ENCODE results near the gene IER3. TPM values are rescaled to one million over a fixed set of nuclear protein-coding genes. Genes with fewer than 3 reads are reported as not detected.

The IER3 gene
- total and polyA plus RNA-seq, 5 donors from 2014 or later, result 0.38 to 5.1 (median 1.7) TPM

DNA sequence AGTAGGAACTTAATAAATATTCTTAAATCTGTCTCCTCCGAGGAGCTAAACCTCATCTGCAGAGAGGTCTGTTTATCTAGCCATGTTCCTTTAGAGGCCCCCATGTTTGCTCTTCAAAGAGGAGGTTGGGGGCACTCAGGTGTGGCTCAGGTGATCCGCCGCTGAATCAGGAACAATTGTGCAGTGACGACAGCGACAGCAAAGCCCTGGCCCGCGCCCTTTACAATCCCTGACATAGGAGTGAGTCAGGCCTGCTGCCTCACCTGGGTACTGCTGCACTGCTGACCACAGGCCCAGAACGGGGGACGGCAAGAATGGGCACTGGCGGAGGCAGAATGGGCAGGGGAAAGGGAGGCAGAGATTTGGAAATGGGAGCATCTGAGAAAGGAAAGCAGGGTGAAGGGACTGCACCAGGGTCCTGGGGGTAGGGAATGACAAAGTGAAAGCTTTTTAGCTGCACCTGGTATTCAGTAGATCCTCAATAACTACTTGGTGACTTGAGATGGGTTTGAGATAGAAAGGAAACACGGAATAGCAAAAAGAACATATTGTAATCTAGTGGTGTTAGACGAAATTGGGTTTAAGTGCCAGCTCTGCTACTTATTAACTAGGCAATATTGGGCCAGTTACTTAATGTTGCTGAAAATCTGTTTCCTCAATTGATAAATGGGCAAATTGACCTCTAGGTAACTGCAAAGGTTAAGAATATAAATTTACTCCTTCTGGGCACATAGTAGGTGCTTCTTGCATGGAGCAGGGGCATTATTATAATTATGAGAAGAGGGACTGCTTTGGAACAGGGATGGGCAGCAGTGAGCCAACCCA lies 5.4 kb upstream of the IER3 start:
- Histone ChIP-seq H3K4me1 (ENCODE audit: control insufficient read depth, insufficient read depth, low read length, poor library complexity, severe bottlenecking) (no peaks in the 10 kb centered on the region), H3K36me3 (ENCODE audit: control insufficient read depth, insufficient read depth, low read length) (no peaks in the 10 kb centered on the region), H3K4me3 (ENCODE audit: low read depth, low read length) (no peak overlapping the region), H3K27me3 (ENCODE audit: control insufficient read depth, insufficient read depth, low read length) (no peaks in the 10 kb centered on the region), H3K27ac (ENCODE audit: insufficient read depth, low read length, poor library complexity, severe bottlenecking) (no peak overlapping the region), H3K9me3 (ENCODE audit: control insufficient read depth in 2 of 2, low read length in 2 of 2) (no peaks in the 10 kb centered on the region)
- Mint-ChIP-seq H3K4me3 (no peak overlapping the region), H3K9me3 (no peaks in the 10 kb centered on the region), H3K4me1 (peaks cover 0 to 15% (median 8%) of the 10 kb centered on the region in 4 donors), H3K36me3 (no peaks in the 10 kb centered on the region), H3K27ac (peak overlapping the region in 1 of 3 donors; percentile 50), H3K27me3 (no peaks in the 10 kb centered on the region)
- DNase-seq (no peak), ATAC-seq (ENCODE audit: low read depth in 2 of 2) (no peak)

DNA sequence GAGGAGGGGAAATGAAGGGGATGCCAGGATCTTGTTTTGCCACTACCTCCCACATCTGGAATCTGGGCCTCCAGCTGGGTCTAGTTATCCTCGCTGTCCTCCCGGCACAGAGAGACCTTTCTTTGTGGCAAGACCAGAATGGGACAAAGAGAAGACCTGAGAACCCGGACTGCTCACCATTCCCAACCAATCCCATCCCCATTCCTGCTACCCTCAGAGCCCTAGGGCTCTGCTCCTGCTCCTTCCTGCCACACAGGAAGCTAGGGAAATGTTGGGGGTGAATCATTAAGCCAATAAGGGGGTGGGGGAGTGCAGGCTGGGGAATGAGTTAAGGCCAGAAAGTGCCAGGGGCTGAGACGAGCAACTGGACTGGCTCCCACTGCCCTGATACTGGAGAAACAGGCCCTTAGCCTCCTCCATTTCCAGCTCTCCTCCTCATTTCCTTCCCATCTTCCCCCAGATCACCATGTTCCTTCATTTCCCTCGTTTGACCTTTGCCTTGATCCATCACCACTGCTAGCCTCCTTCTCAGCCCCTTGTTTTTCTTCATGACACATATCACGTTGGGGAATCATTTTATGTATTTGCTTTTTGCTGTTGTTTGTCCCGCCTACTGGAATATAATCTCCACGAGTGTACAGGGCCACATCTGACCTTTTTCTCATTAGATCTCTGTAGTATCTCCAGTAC lies 4.6 kb upstream of the IER3 start:
- no peak overlapping the region for H3K4me3 Mint-ChIP-seq
- Histone ChIP-seq H3K27ac (ENCODE audit: insufficient read depth, low read length, poor library complexity, severe bottlenecking) (no peak overlapping the region), H3K36me3 (ENCODE audit: control insufficient read depth, insufficient read depth, low read length) (no peaks in the 10 kb centered on the region), H3K9me3 (ENCODE audit: control insufficient read depth in 2 of 2, low read length in 2 of 2) (no peaks in the 10 kb centered on the region), H3K4me1 (ENCODE audit: control insufficient read depth, insufficient read depth, low read length, poor library complexity, severe bottlenecking) (peaks cover 5% of the 10 kb centered on the region), H3K27me3 (ENCODE audit: control insufficient read depth, insufficient read depth, low read length) (no peaks in the 10 kb centered on the region), H3K4me3 (ENCODE audit: low read depth, low read length) (no peak overlapping the region)
- no peaks in the 10 kb centered on the region for H3K9me3 Mint-ChIP-seq
- peak overlapping the region in 1 of 3 donors; percentile 50 for H3K27ac Mint-ChIP-seq
- H3K36me3 Mint-ChIP-seq, result no peaks in the 10 kb centered on the region
- no peaks in the 10 kb centered on the region for H3K27me3 Mint-ChIP-seq
- DNase-seq (no peak), ATAC-seq (ENCODE audit: low read depth in 2 of 2) (no peak)
- H3K4me1 Mint-ChIP-seq, result peaks cover 0 to 19% (median 11%) of the 10 kb centered on the region in 4 donors

DNA sequence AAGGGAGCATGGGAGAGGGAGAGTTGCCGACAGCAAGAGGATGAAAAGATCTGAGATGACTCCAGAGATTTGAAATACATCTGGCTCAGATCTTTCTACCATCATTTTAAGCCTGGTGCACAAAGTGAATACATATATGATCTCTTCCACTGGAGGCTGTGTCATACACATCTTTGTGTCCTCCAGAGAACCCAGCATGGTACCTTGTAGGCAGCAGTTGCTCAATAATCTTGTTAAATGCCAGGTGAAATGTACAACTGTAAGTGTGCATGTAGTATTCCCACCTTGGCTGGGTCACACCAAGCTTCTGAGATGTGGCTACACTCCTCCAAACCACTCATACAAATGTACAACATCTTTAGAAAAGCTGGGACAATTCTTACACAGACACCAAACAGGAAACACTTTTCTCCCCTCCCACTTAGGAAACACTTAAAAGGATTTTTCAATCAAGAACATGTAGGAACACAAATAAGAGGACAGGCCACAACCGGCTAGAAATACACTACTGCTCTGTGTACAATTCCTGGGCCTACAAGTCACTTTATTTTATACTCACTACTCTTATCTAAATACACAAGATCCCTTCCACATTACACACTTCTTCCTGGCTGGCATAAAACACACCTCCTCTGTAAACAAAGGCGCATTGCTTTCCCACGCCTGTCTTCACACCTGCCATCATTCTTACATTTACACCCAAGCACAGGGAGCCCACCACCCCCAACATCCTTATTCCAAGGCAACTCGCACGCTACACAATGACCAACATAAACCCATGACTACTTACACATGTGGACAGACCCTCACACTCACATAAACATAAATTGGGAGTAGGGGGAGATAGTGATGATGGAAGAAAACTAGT lies 3.8 kb upstream of the IER3 start:
- H3K36me3 Mint-ChIP-seq, result no peaks in the 10 kb centered on the region
- peak overlapping the region in 1 of 3 donors; percentile 53 for H3K27ac Mint-ChIP-seq

DNA sequence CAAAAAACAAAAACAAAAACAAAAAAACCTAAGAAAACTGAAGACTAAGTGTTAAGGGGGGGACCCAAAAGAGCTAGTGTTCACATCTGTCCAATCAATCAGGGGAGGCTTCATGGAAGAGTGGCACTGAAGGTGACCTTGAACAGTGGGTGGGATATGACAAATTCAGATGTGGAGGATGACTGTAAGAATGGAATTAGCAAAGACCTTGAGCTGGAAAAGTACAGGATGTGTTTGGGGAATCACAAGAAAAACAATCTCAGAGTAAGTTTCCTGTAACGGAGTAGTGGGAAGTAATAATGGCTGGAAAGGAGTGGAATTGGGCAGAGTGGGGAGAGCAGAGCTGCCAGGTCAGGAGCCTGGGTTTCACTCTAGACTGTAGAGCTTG lies 2.9 kb upstream of the IER3 start:
- Mint-ChIP-seq H3K27me3 (peaks cover 7% of the 10 kb centered on the region), H3K4me1 (peaks cover 0 to 33% (median 21%) of the 10 kb centered on the region in 4 donors), H3K36me3 (no peaks in the 10 kb centered on the region), H3K9me3 (peaks cover 0 to 2% (median 0%) of the 10 kb centered on the region in 7 donors), H3K27ac (peak overlapping the region in 1 of 3 donors; percentile 53), H3K4me3 (no peak overlapping the region)
- Histone ChIP-seq H3K4me3 (ENCODE audit: low read depth, low read length) (no peak overlapping the region), H3K36me3 (ENCODE audit: control insufficient read depth, insufficient read depth, low read length) (no peaks in the 10 kb centered on the region), H3K4me1 (ENCODE audit: control insufficient read depth, insufficient read depth, low read length, poor library complexity, severe bottlenecking) (peaks cover 21% of the 10 kb centered on the region), H3K27me3 (ENCODE audit: control insufficient read depth, insufficient read depth, low read length) (no peaks in the 10 kb centered on the region), H3K9me3 (ENCODE audit: control insufficient read depth in 2 of 2, low read length in 2 of 2) (no peaks in the 10 kb centered on the region), H3K27ac (ENCODE audit: insufficient read depth, low read length, poor library complexity, severe bottlenecking) (no peak overlapping the region)
- ATAC-seq (ENCODE audit: low read depth in 2 of 2), result no peak
- no peak for DNase-seq

More for the DNA sequence above, 3.8 kb upstream of the IER3 start:
- ATAC-seq (ENCODE audit: low read depth in 2 of 2) (no peak), DNase-seq (no peak)
- Mint-ChIP-seq H3K4me1 (peaks cover 0 to 28% (median 19%) of the 10 kb centered on the region in 4 donors), H3K4me3 (peak overlapping the region in 1 of 4 donors; percentile 8), H3K27me3 (peaks cover 7% of the 10 kb centered on the region), H3K9me3 (peaks cover 0 to 2% (median 0%) of the 10 kb centered on the region in 7 donors)
- Histone ChIP-seq H3K27me3 (ENCODE audit: control insufficient read depth, insufficient read depth, low read length) (no peaks in the 10 kb centered on the region), H3K27ac (ENCODE audit: insufficient read depth, low read length, poor library complexity, severe bottlenecking) (no peak overlapping the region), H3K4me1 (ENCODE audit: control insufficient read depth, insufficient read depth, low read length, poor library complexity, severe bottlenecking) (peaks cover 14% of the 10 kb centered on the region), H3K4me3 (ENCODE audit: low read depth, low read length) (no peak overlapping the region), H3K36me3 (ENCODE audit: control insufficient read depth, insufficient read depth, low read length) (no peaks in the 10 kb centered on the region), H3K9me3 (ENCODE audit: control insufficient read depth in 2 of 2, low read length in 2 of 2) (no peaks in the 10 kb centered on the region)

DNA sequence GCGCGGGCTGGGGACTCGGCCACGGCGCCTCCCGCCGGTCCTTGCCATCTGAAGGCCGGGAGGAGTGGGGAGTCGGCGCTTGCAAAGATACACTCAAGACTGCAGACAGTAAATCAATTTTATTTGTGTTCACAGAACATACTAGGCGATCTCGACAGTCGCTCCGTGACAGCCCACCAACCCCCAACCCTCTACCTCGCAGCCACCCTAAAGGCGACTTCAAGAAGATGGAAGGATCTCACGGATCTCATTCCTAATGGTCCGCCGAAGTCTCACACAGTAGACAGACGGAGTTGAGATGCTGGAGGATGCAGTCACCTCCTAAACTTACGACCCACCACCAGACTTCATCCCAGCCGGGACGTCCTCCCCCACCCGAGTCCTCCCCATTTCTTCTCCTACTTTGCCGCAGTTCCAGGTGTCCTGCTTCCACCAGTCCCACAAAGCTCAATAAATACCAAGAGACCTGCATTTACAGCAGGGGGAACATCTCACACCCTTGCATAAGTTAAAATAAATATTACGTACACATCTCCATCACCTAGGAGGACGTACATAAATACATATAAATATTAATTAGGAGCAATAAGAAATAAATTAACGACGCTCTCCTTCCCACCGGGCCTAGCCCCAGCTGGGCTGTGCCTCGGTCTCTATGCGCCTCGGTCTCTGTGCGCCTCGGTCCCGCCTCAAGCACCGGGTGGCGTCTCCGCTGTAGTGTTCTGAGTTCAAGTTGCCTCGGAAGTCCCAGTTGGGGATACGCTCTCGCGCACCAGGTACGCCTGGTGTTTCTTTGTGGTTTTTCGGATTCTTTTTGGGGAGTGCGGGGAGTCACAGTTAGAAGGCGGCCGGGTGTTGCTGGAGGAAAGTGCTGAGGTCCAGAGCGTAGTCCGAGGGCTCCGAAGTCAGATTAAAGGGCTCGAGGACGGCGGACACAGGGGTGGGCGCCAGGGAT lies 971 bp downstream of the IER3 start:
- peak overlapping the region; percentile 59 for H3K27ac ChIP-seq (ENCODE audit: insufficient read depth, low read length, poor library complexity, severe bottlenecking)
- peak; percentile 23 to 50 (median 34) for DNase-seq
- peaks cover 7% of the 10 kb centered on the region for H3K27me3 Mint-ChIP-seq
- peak overlapping the region; percentile 80 for H3K4me3 ChIP-seq (ENCODE audit: low read depth, low read length)
- ATAC-seq (ENCODE audit: low read depth in 2 of 2), result peak; percentile 24 to 38
- H3K4me1 ChIP-seq (ENCODE audit: control insufficient read depth, insufficient read depth, low read length, poor library complexity, severe bottlenecking), result peaks cover 36% of the 10 kb centered on the region
- H3K36me3 ChIP-seq (ENCODE audit: control insufficient read depth, insufficient read depth, low read length), result no peaks in the 10 kb centered on the region
- H3K4me1 Mint-ChIP-seq, result peaks cover 0 to 70% (median 45%) of the 10 kb centered on the region in 4 donors
- H3K9me3 ChIP-seq (ENCODE audit: control insufficient read depth in 2 of 2, low read length in 2 of 2), result no peaks in the 10 kb centered on the region
- H3K27ac Mint-ChIP-seq, result peak overlapping the region; percentile 90 to 94 (median 93)
- H3K27me3 ChIP-seq (ENCODE audit: control insufficient read depth, insufficient read depth, low read length), result no peaks in the 10 kb centered on the region
- H3K4me3 Mint-ChIP-seq, result peak overlapping the region; percentile 91 to 98 (median 96)
- H3K9me3 Mint-ChIP-seq, result peaks cover 0 to 2% (median 0%) of the 10 kb centered on the region in 7 donors
- peaks cover 16% of the 10 kb centered on the region for H3K36me3 Mint-ChIP-seq

DNA sequence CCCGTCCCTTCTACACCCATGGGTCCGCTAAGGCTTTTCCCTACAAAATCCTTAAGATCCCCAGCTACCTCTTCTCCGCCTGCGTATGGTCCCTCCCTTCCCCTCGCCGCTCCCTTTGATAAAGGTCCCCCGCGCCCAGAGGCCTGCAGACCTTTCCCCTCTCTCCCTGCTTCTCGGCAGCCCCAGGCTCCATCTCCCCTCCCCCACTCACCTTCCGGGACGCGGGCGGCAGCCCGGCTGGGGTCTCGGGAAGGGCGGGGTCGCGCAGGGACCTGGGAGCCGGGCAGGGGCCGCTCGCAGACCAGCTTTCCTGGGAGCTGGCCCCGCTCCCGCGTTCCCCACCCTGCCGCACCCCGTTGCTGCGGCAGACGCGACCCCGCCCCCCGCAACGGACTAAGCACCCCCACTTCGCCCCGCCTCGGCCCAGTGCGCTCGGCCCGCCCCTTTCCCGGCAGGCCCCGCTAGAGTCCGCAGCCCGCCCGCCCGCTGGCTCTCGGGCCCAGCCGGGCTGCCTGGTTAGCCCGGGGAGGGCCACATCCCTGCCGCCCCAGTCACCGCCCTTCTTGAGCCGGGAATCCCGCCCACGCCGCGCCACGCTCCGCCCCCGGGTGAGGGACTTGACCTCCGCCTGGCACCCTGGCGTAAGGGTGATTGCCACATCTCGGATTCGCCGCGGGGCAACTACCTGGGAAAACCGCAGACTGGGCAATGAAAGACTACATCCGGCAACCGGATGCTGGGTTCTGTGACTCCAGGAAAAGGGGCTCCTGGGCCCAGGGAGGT lies 1.8 kb downstream of the IER3 start, which contains the start of gene FLOT1:
Gene FLOT1, minus strand, starts transcription at position 372 of the 783 bp plus-strand sequence. CDS start 498 bp downstream, outside the sequence.
- no peaks in the 10 kb centered on the region for H3K36me3 ChIP-seq (ENCODE audit: control insufficient read depth, insufficient read depth, low read length)
- Mint-ChIP-seq H3K9me3 (peaks cover 0 to 2% (median 0%) of the 10 kb centered on the region in 7 donors), H3K36me3 (peaks cover 19% of the 10 kb centered on the region), H3K4me1 (peaks cover 3 to 76% (median 48%) of the 10 kb centered on the region in 4 donors), H3K4me3 (peak within 1 kb of the TSS; percentile 91 to 98 (median 96)), H3K27ac (peak within 1 kb of the TSS; percentile 90 to 94 (median 93)), H3K27me3 (peaks cover 7% of the 10 kb centered on the region)
- DNase-seq, result peak; percentile 52 to 90 (median 77)
- H3K4me3 ChIP-seq (ENCODE audit: low read depth, low read length), result peak within 1 kb of the TSS; percentile 80
- no peaks in the 10 kb centered on the region for H3K27me3 ChIP-seq (ENCODE audit: control insufficient read depth, insufficient read depth, low read length)
- no peaks in the 10 kb centered on the region for H3K9me3 ChIP-seq (ENCODE audit: control insufficient read depth in 2 of 2, low read length in 2 of 2)
- H3K27ac ChIP-seq (ENCODE audit: insufficient read depth, low read length, poor library complexity, severe bottlenecking), result peak within 1 kb of the TSS; percentile 59
- H3K4me1 ChIP-seq (ENCODE audit: control insufficient read depth, insufficient read depth, low read length, poor library complexity, severe bottlenecking), result peaks cover 45% of the 10 kb centered on the region
- peak; percentile 57 for ATAC-seq (ENCODE audit: low read depth in 2 of 2)

Measured in CD4-positive, CD25-positive, alpha-beta regulatory T cell (primary cell).